ENCODE data around the gene CETP.

CETP gene

GRCh38 chr16:57022445-57022844, 60.7 kb downstream of the CETP start:
- TF ChIP-seq POLR2AphosphoS5 (IDR thresholded peaks at IDR 0.05; ENCODE audit: low read depth, low read length) (no peak), POLR2A (IDR thresholded peaks at IDR 0.05; ENCODE audit: low read depth, low read length) (no peak), TAF1 (IDR thresholded peaks at IDR 0.05; ENCODE audit: borderline replicate concordance, low read depth, low read length) (no peak)
- no peak for DNase-seq (ENCODE audit: insufficient read length)
- FAIRE-seq, result no peak

GRCh38 chr16:57023541-57024249, 61.9 kb downstream of the CETP start:
- no peak for FAIRE-seq
- no peak for DNase-seq (ENCODE audit: insufficient read length)
- TF ChIP-seq POLR2AphosphoS5 (IDR thresholded peaks at IDR 0.05; ENCODE audit: low read depth, low read length) (no peak), TAF1 (IDR thresholded peaks at IDR 0.05; ENCODE audit: borderline replicate concordance, low read depth, low read length) (no peak), POLR2A (IDR thresholded peaks at IDR 0.05; ENCODE audit: low read depth, low read length) (peak; percentile 34; the same call in 1 of the 2 replicates)

GRCh38 chr16:57024894-57025680, 63.3 kb downstream of the CETP start:
- no peak for DNase-seq (ENCODE audit: insufficient read length)
- TF ChIP-seq POLR2AphosphoS5 (IDR thresholded peaks at IDR 0.05; ENCODE audit: low read depth, low read length), result no peak
- TF ChIP-seq TAF1 (IDR thresholded peaks at IDR 0.05; ENCODE audit: borderline replicate concordance, low read depth, low read length), result no peak
- 0 out of 2 replicates have a peak, but pooled peaks have one; percentile 25 for TF ChIP-seq POLR2A (IDR thresholded peaks at IDR 0.05; ENCODE audit: low read depth, low read length)
- FAIRE-seq, result no peak

- DNase-seq (ENCODE audit: insufficient read length) (no peak), FAIRE-seq (no peak)
- no peak; the same call in 1 of the 2 replicates for TF ChIP-seq POLR2AphosphoS5 (IDR thresholded peaks at IDR 0.05; ENCODE audit: low read depth, low read length)
- no peak for TF ChIP-seq TAF1 (IDR thresholded peaks at IDR 0.05; ENCODE audit: borderline replicate concordance, low read depth, low read length)
- TF ChIP-seq POLR2A (IDR thresholded peaks at IDR 0.05; ENCODE audit: low read depth, low read length), result no peak
Measured at GRCh38 chr16:57025941-57026777, 64.4 kb downstream of the CETP start.

- no peak for DNase-seq (ENCODE audit: insufficient read length)
- no peak for FAIRE-seq
- TF ChIP-seq TAF1 (IDR thresholded peaks at IDR 0.05; ENCODE audit: borderline replicate concordance, low read depth, low read length), result no peak
- TF ChIP-seq POLR2A (IDR thresholded peaks at IDR 0.05; ENCODE audit: low read depth, low read length), result no peak
- no peak for TF ChIP-seq POLR2AphosphoS5 (IDR thresholded peaks at IDR 0.05; ENCODE audit: low read depth, low read length)
Measured at GRCh38 chr16:57026778-57027062, 65.0 kb downstream of the CETP start.

- no peak for FAIRE-seq
- DNase-seq (ENCODE audit: insufficient read length), result no peak
- TF ChIP-seq POLR2A (IDR thresholded peaks at IDR 0.05; ENCODE audit: low read depth, low read length), result no peak
- TF ChIP-seq POLR2AphosphoS5 (IDR thresholded peaks at IDR 0.05; ENCODE audit: low read depth, low read length), result no peak
- TF ChIP-seq TAF1 (IDR thresholded peaks at IDR 0.05; ENCODE audit: borderline replicate concordance, low read depth, low read length), result no peak
Measured at GRCh38 chr16:57027067-57027466, 65.3 kb downstream of the CETP start.

- no peak for FAIRE-seq
- DNase-seq (ENCODE audit: insufficient read length), result no peak
- TF ChIP-seq POLR2AphosphoS5 (IDR thresholded peaks at IDR 0.05; ENCODE audit: low read depth, low read length) (no peak), POLR2A (IDR thresholded peaks at IDR 0.05; ENCODE audit: low read depth, low read length) (no peak), TAF1 (IDR thresholded peaks at IDR 0.05; ENCODE audit: borderline replicate concordance, low read depth, low read length) (no peak)
Measured at GRCh38 chr16:57028086-57028485, 66.3 kb downstream of the CETP start.

- FAIRE-seq, result no peak
- TF ChIP-seq POLR2A (IDR thresholded peaks at IDR 0.05; ENCODE audit: low read depth, low read length) (no peak), TAF1 (IDR thresholded peaks at IDR 0.05; ENCODE audit: borderline replicate concordance, low read depth, low read length) (no peak), POLR2AphosphoS5 (IDR thresholded peaks at IDR 0.05; ENCODE audit: low read depth, low read length) (no peak)
- no peak for DNase-seq (ENCODE audit: insufficient read length)
Measured at GRCh38 chr16:57029161-57030160, 67.7 kb downstream of the CETP start.

- FAIRE-seq (no peak), DNase-seq (ENCODE audit: insufficient read length) (no peak)
- no peak for TF ChIP-seq POLR2AphosphoS5 (IDR thresholded peaks at IDR 0.05; ENCODE audit: low read depth, low read length)
- no peak for TF ChIP-seq TAF1 (IDR thresholded peaks at IDR 0.05; ENCODE audit: borderline replicate concordance, low read depth, low read length)
- no peak for TF ChIP-seq POLR2A (IDR thresholded peaks at IDR 0.05; ENCODE audit: low read depth, low read length)
Measured at GRCh38 chr16:57030346-57030902, 68.7 kb downstream of the CETP start.

GRCh38 chr16:57031156-57031555, 69.4 kb downstream of the CETP start:
- TF ChIP-seq POLR2A (IDR thresholded peaks at IDR 0.05; ENCODE audit: low read depth, low read length), result no peak
- no peak for TF ChIP-seq TAF1 (IDR thresholded peaks at IDR 0.05; ENCODE audit: borderline replicate concordance, low read depth, low read length)
- no peak for TF ChIP-seq POLR2AphosphoS5 (IDR thresholded peaks at IDR 0.05; ENCODE audit: low read depth, low read length)
- FAIRE-seq (no peak), DNase-seq (ENCODE audit: insufficient read length) (no peak)

All from GM12892 (cell line).